DND-41 (cell line): ENCODE data around the gene DNM3.

Experiments used
- ATAC-seq: fragments of 200-7000 bp; cut with Tn5 transposase; 3 replicates; pipeline ENCODE4 v1.9.1; 2021; ENCODE audit warnings: low read depth; ENCODE audit not compliant: insufficient read depth
- DNase-seq: peaks from one replicate; pipeline ENCODE4 v3.0.0-alpha.2; 2020
- H2AFZ ChIP-seq: 2 replicates; pipeline ENCODE4 v1.6.0; 2012; ENCODE audit warnings: low read depth, low read length
- H3K27ac ChIP-seq: 2 replicates; pipeline ENCODE4 v1.5.1; 2012; ENCODE audit warnings: low read length, inconsistent platforms
- H3K27me3 ChIP-seq: fragments of 200-600 bp; sonication (generic); 2 replicates; pipeline ENCODE4 v1.6.0; 2012; ENCODE audit warnings: low read length, mild to moderate bottlenecking, inconsistent platforms; ENCODE audit not compliant: insufficient read depth, poor library complexity
- H3K36me3 ChIP-seq: 2 replicates; pipeline ENCODE4 v1.5.1; 2012; ENCODE audit warnings: low read length, inconsistent platforms; ENCODE audit not compliant: insufficient read depth
- H3K4me1 ChIP-seq: 2 replicates; pipeline ENCODE4 v1.5.1; 2012; ENCODE audit warnings: mild to moderate bottlenecking, low read length; ENCODE audit not compliant: insufficient read depth
- H3K4me2 ChIP-seq: 2 replicates; pipeline ENCODE4 v1.6.0; 2012; ENCODE audit warnings: mild to moderate bottlenecking, moderate library complexity, low read length, inconsistent platforms; ENCODE audit not compliant: insufficient read depth
- H3K4me3 ChIP-seq, 2 experiments: fragments of 200-600 bp in 1 of 2; shearing (Covaris generic) in 1 of 2; 2 replicates each; pipeline ENCODE4 v1.5.1; 2012 to 2016; ENCODE audit warnings: inconsistent platforms in 2 of 2, low read length in 2 of 2, mild to moderate bottlenecking in 2 of 2, low read depth in 1 of 2, moderate library complexity in 1 of 2
- H3K79me2 ChIP-seq: 2 replicates; pipeline ENCODE4 v1.6.0; 2012; ENCODE audit warnings: low read length, inconsistent platforms; ENCODE audit not compliant: insufficient read depth
- H3K9ac ChIP-seq: 2 replicates; pipeline ENCODE4 v1.6.0; 2012; ENCODE audit warnings: low read depth, mild to moderate bottlenecking, inconsistent platforms, low read length, moderate library complexity
- H3K9me3 ChIP-seq: 2 replicates; pipeline ENCODE4 v1.5.1; 2012; ENCODE audit warnings: low read length, moderate library complexity, mild to moderate bottlenecking, inconsistent platforms; ENCODE audit not compliant: insufficient read depth, severe bottlenecking
- H4K20me1 ChIP-seq: 2 replicates; pipeline ENCODE4 v1.6.0; 2012; ENCODE audit warnings: low read length; ENCODE audit not compliant: insufficient read depth
- CTCF ChIP-seq: IDR thresholded peaks from 2 replicates; pipeline ENCODE4 v1.5.1; 2012; ENCODE audit warnings: borderline replicate concordance, low read length, moderate library complexity, mild to moderate bottlenecking; ENCODE audit not compliant: poor library complexity, severe bottlenecking; ENCODE audit errors: extremely low read depth
- EZH2 ChIP-seq: IDR thresholded peaks from 3 replicates; pipeline ENCODE4 v1.6.1; 2012; ENCODE audit warnings: borderline replicate concordance, low read depth, mild to moderate bottlenecking, moderate library complexity, low read length, inconsistent platforms; ENCODE audit not compliant: severe bottlenecking

Gene DNM3

GRCh38 chr1:172345077-172345476 is 503.8 kb downstream of the DNM3 start:
- DNase-seq (no peak), ATAC-seq (no peak)
- Histone ChIP-seq H3K9me3 (peaks cover 6% of the 10 kb centered on the region), H3K27me3 (no peaks in the 10 kb centered on the region), H2AFZ (no peak overlapping the region), H3K27ac (no peak overlapping the region), H3K79me2 (no peaks in the 10 kb centered on the region), H3K4me1 (no peaks in the 10 kb centered on the region), H3K9ac (no peak overlapping the region), H3K4me3 (no peak overlapping the region), H3K36me3 (no peaks in the 10 kb centered on the region), H4K20me1 (no peaks in the 10 kb centered on the region), H3K4me2 (no peak overlapping the region)
- TF ChIP-seq CTCF (no peak), EZH2 (no peak)

GRCh38 chr1:172347416-172347815 is 506.1 kb downstream of the DNM3 start:
- H3K27me3 ChIP-seq, result no peaks in the 10 kb centered on the region
- no peak overlapping the region for H3K27ac ChIP-seq
- H2AFZ ChIP-seq, result no peak overlapping the region
- H3K4me3 ChIP-seq, result no peak overlapping the region
- no peak overlapping the region for H3K4me2 ChIP-seq
- H3K4me1 ChIP-seq, result no peaks in the 10 kb centered on the region
- no peak for TF ChIP-seq CTCF
- TF ChIP-seq EZH2, result no peak
- peaks cover 6% of the 10 kb centered on the region for H3K9me3 ChIP-seq
- no peaks in the 10 kb centered on the region for H4K20me1 ChIP-seq
- no peak overlapping the region for H3K9ac ChIP-seq
- DNase-seq, result no peak
- no peaks in the 10 kb centered on the region for H3K36me3 ChIP-seq
- no peaks in the 10 kb centered on the region for H3K79me2 ChIP-seq
- no peak for ATAC-seq

- H4K20me1 ChIP-seq, result no peaks in the 10 kb centered on the region
- no peak overlapping the region for H3K27ac ChIP-seq
- no peaks in the 10 kb centered on the region for H3K79me2 ChIP-seq
- no peaks in the 10 kb centered on the region for H3K4me1 ChIP-seq
- no peak overlapping the region for H3K4me3 ChIP-seq
- H3K4me2 ChIP-seq, result no peak overlapping the region
- H3K9ac ChIP-seq, result no peak overlapping the region
- H2AFZ ChIP-seq, result no peak overlapping the region
- no peak for DNase-seq
- TF ChIP-seq CTCF, result no peak
- no peak for TF ChIP-seq EZH2
- H3K36me3 ChIP-seq, result no peaks in the 10 kb centered on the region
- H3K27me3 ChIP-seq, result no peaks in the 10 kb centered on the region
- ATAC-seq, result no peak
- peaks cover 6% of the 10 kb centered on the region for H3K9me3 ChIP-seq
Measured at GRCh38 chr1:172350856-172351255, 509.6 kb downstream of the DNM3 start.

- H3K9me3 ChIP-seq, result peaks cover 4% of the 10 kb centered on the region
Measured at GRCh38 chr1:172351346-172351745, 510.0 kb downstream of the DNM3 start.

More at GRCh38 chr1:172351346-172351745, 510.0 kb downstream of the DNM3 start:
- Histone ChIP-seq H3K4me3 (no peak overlapping the region), H4K20me1 (no peaks in the 10 kb centered on the region), H3K4me1 (no peaks in the 10 kb centered on the region), H2AFZ (no peak overlapping the region), H3K27ac (no peak overlapping the region), H3K79me2 (no peaks in the 10 kb centered on the region), H3K27me3 (no peaks in the 10 kb centered on the region), H3K9ac (no peak overlapping the region), H3K36me3 (no peaks in the 10 kb centered on the region), H3K4me2 (no peak overlapping the region)
- DNase-seq, result no peak
- ATAC-seq, result no peak
- TF ChIP-seq EZH2 (no peak), CTCF (no peak)
